HG02981 (cell line): ENCODE results near the gene ARSG.

Experiments used
- ATAC-seq: cut with Tn5 transposase; IDR thresholded peaks from one replicate; pipeline ENCODE4 v1.9.1; 2021; ENCODE audit warnings: mild to moderate bottlenecking, moderate library complexity; ENCODE audit not compliant: unreplicated experiment

Gene ARSG

DNA sequence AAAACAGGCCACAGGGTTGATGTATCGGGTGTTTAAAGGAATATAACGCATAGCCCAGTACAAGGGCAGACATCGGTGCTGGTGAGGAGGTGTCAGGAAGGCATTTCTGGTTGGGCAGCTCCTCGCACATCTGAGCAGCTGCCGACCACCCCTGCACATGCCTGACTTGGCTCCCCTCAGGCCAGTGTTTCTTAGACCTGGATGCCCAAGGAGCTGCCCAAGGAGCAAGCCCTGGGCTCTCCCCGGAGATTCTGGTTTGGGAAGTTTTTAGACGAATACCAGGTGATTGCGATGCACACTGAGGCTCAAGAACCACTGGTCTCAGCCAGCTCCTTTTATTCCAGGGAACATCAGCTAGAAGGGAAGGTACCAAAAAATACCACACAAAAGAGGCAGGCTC is 154.4 kb downstream of the ARSG start:
- no peak for ATAC-seq

GRCh38 chr17:68446626-68447041 is 155.3 kb downstream of the ARSG start:
- ATAC-seq = no peak

DNA sequence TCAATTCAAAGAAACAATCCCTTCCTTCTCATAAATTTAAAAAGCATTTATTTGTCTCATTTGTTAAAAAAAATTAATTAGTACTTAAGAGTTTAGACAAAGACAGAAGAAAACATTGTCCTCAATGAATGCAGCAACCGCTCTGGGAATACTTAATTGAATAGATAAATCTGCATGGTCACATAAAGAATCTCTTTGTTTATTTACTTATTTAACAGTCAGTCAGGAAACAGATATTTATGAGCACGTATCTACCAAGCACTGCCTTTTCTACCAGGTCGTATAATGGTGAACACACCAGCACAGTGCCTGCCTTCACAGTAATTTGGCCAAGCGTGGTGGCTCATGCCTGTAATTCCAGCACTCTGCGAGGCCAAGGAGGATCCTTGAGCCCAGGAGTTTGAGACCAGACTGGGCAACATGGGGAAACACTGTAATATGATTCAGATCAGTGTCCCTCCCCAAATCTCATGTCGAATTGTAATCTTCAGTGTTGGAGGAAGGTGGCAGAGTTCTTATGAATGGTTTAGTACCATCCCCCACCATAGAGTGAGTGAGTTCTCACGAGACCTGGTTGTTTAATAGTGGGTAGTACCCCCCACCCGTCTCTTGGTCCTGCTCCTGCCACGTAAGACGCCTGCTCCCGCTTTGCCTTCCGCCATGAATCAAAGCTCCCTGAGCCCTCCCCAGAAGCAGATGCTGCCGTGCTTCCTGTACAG is 157.9 kb downstream of the ARSG start:
- ATAC-seq = no peak

- no peak for ATAC-seq
These were observed 159.1 kb downstream of the ARSG start for GRCh38 chr17:68450391-68450790.

- no peak for ATAC-seq
These were observed 159.5 kb downstream of the ARSG start for GRCh38 chr17:68450801-68451200.

DNA sequence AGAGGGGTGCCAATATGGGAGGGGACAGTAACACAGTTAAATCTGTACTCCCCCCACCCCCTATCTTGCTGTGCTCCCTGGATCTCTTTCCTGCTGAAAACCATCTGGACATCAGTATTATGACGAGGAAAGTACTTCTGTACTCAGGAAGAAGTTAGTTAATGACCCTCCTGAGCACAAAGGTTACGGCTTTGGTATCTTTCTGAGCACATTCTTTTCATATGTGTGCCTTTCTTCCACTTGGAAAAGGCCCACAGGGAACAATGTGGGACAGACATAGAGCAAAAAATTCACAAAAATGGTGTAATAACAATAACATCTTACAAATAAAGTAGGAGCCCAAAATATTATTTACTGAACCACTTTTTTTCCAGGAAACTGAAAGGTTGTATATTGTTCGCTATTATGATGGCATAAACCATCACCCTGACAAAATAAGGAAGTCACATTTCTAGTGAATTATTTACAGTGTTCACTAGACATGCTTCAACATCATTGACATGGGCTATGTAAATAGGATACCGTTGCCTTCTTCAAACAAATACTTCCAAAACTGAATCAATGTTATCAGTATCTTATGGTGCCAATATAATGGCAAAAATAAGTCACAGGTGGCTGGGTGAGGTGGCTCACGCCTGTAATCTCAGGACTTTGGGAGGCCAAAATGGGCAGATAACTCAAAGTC is 160.5 kb downstream of the ARSG start:
- no peak for ATAC-seq

GRCh38 chr17:68452724-68453290 is 161.5 kb downstream of the ARSG start:
- no peak for ATAC-seq

GRCh38 chr17:68453991-68454665 is 162.8 kb downstream of the ARSG start:
- no peak for ATAC-seq

DNA sequence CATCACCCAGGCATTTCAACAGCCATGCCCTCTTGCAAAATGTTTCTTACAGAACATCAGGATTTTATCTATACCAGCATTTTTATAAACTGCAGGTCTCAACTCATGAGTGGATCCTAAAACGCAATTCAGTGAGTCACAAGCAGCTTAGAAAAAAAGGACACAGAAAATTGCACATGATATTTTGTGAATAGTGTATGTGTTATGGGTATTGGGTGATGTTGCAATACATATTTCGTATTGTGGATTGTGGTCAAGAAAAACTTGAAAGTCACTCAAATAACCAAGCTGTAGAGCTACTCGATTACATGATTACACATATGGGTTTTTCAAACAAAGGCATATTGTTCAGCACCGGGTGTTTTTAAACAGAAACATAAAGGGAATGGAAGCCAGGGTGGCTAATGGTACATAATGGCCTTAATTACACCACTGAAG is 164.6 kb downstream of the ARSG start:
- ATAC-seq = no peak

- no peak for ATAC-seq
These were observed 165.3 kb downstream of the ARSG start for GRCh38 chr17:68456339-68457167.

GRCh38 chr17:68457168-68457538 is 165.9 kb downstream of the ARSG start, which contains the start of gene WIPI1:
WIPI1 (minus strand) TSS chr17:68457496; CDS start chr17:68457421, 75 bp downstream.
- peak; percentile 31 for ATAC-seq

DNA sequence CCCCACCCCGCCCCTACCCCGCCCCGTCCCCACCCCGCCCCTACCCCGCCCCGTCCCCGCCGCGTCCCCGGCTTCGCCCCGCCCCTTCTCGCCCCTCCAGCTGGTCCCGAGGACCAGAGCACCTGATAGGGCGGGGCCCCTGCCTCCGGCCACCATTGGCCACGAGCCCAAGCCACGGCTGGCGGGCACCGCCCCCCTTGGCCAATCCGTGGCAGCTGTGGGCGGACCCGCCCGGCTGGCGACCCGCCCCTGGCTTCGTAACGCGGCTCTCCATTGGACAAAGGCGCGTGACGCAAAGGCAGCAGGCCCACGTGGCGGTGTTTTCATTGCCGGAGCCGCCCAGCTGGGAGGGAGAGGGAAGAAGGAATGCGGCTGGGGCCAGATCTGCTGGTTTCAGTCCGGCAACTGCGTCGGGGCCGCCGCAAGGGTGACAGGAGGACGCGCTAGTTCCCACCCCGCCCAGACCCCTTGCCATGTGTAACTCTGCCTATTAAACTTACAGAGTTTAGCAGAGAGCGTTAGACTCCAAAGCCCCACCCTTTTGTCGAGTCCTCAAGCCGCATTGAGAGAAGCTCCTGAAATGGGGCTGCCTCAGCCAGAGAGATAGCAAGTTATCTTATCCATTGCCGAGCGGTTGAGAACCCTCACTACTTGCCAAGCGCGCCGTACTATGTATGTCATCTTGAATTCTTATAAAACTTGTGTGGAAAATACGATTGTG is 166.4 kb downstream of the ARSG start:
- peak; percentile 79 for ATAC-seq

GRCh38 chr17:68458260-68459036 is 167.2 kb downstream of the ARSG start:
- ATAC-seq = no peak

GRCh38 chr17:68459037-68459639 is 167.8 kb downstream of the ARSG start:
- no peak for ATAC-seq

GRCh38 chr17:68460146-68460545 is 168.9 kb downstream of the ARSG start:
- no peak for ATAC-seq

DNA sequence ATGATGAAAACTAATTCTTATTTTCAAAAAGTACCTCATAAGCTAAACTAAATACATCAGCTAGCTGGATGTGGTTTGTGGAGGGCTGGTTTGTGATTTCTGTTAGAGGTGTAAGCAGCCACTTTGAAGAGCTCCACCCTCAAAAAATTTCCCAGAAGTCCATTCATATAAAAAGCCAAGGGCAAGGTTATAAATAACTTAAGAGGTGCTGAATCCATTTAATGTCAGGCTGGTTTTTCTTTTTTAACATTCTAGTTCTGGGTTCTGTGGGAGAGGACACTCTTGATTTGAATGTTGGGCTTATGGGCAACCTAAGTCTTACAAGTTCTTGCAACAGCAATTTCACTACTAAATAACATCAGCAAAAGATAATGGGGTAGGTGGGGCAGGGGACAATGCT is 169.4 kb downstream of the ARSG start:
- no peak for ATAC-seq

DNA sequence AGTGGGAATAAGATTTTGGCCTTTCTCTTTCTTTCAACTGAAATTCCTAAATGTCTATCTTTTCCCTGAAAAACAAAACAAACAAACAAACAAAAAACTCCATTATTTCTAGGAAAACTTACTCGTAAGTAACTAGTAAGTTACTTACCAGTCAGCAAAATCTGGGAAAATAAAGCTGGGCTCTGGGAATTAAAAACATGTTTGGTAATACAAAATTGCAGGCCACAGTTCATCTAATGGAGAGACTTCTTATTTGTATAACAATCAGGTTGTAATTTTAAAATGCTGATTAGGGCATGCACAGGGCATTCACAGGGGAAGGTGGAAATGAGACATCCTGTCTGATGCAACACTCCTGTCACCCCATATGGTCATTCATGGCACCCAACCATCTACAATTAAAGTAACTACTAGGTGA is 169.8 kb downstream of the ARSG start:
- no peak for ATAC-seq

DNA sequence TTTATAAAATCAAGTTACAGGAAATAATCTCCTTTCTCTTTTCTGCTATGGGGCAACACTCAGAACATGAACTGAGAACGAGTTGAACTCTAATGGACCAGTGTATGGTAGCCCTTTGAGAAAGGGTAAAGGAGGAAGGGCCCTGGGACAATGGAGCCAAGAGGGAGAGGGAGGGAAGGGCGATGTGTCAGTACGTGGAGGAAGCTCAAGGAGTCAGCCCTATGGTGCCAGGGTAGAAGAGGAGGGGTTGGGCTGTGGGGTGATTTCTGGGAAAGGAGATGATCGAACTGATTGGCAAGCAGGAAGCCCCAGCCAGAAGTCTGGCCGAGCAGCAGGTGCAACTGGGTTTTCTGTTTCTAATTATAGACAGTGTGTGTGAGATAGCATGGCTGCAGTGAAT is 170.3 kb downstream of the ARSG start:
- no peak for ATAC-seq
